Neural progenitor cell (in vitro differentiated cells): ENCODE measurements around the gene PLAGL1. TPM values are rescaled to one million over a fixed set of nuclear protein-coding genes. Genes with fewer than 3 reads are reported as not detected.

Experiments used
- DNase-seq: peaks from one replicate; pipeline ENCODE4 v3.0.0-alpha.2; 2016; ENCODE audit warnings: low spot score
- H2AFZ ChIP-seq: fragments of 200-600 bp; sonication (generic); replicated peaks from 2 replicates; pipeline ENCODE4 v1.6.1; 2016; ENCODE audit warnings: antibody characterized with exemption
- H3F3A ChIP-seq: fragments of 200-600 bp; sonication (generic); 2 replicates; pipeline ENCODE4 v1.6.1; 2016; ENCODE audit warnings: antibody characterized with exemption, low read depth
- H3K27ac ChIP-seq: fragments of 200-600 bp; sonication (generic); 2 replicates; pipeline ENCODE4 v1.5.1; 2016; ENCODE audit warnings: mild to moderate bottlenecking
- H3K27me3 ChIP-seq: fragments of 200-600 bp; sonication (generic); 2 replicates; pipeline ENCODE4 v1.6.1; 2016; ENCODE audit warnings: mild to moderate bottlenecking, moderate library complexity
- H3K36me3 ChIP-seq: fragments of 200-600 bp; sonication (generic); 2 replicates; pipeline ENCODE4 v1.5.1; 2016
- H3K4me1 ChIP-seq: fragments of 200-600 bp; sonication (generic); 2 replicates; pipeline ENCODE4 v1.6.1; 2016; ENCODE audit warnings: mixed run types
- H3K4me2 ChIP-seq: fragments of 200-600 bp; sonication (generic); 2 replicates; pipeline ENCODE4 v1.6.1; 2016
- H3K4me3 ChIP-seq: fragments of 200-600 bp; sonication (generic); 2 replicates; pipeline ENCODE4 v1.5.1; 2016
- H3K79me2 ChIP-seq: fragments of 200-600 bp; sonication (generic); 2 replicates; pipeline ENCODE4 v1.6.1; 2016; ENCODE audit warnings: low read depth
- H3K9ac ChIP-seq: fragments of 200-600 bp; sonication (generic); 2 replicates; pipeline ENCODE4 v1.6.1; 2016
- H3K9me3 ChIP-seq: fragments of 200-600 bp; sonication (generic); 2 replicates; pipeline ENCODE4 v1.5.1; 2016; ENCODE audit warnings: low read depth
- H4K20me1 ChIP-seq: fragments of 200-600 bp; sonication (generic); 2 replicates; pipeline ENCODE4 v1.6.1; 2016; ENCODE audit warnings: low read depth
- H3K27ac Mint-ChIP-seq: 3 replicates; pipeline ENCODE4 v1.8.0; 2021; ENCODE audit warnings: mixed read lengths
- H3K27me3 Mint-ChIP-seq: 2 replicates; pipeline ENCODE4 v1.8.0; 2022; ENCODE audit warnings: low read depth, mild to moderate bottlenecking, inconsistent platforms, moderate library complexity, mixed read lengths; ENCODE audit not compliant: insufficient read depth
- H3K36me3 Mint-ChIP-seq: 3 replicates; pipeline ENCODE4 v1.8.0; 2021; ENCODE audit warnings: mixed read lengths
- H3K4me1 Mint-ChIP-seq: 3 replicates; pipeline ENCODE4 v1.8.0; 2021; ENCODE audit warnings: mixed read lengths
- H3K4me3 Mint-ChIP-seq: 3 replicates; pipeline ENCODE4 v1.8.0; 2021; ENCODE audit warnings: mild to moderate bottlenecking, moderate library complexity, mixed read lengths
- H3K9me3 Mint-ChIP-seq: 3 replicates; pipeline ENCODE4 v1.8.0; 2020; ENCODE audit warnings: mixed read lengths
- EZH2 ChIP-seq: fragments of 200-600 bp; sonication (generic); IDR thresholded peaks from 2 replicates; pipeline ENCODE4 v1.6.1; 2017; ENCODE audit warnings: antibody characterized with exemption, mild to moderate bottlenecking, moderate library complexity
- EZH2phosphoT487 ChIP-seq: fragments of 200-600 bp; sonication (generic); IDR thresholded peaks from 2 replicates; pipeline ENCODE4 v1.6.1; 2017; ENCODE audit warnings: antibody characterized with exemption
- total RNA-seq: library from RNA; depleted of rRNA; stranded (reverse); fragments of >200 nt; gene quantifications from 2 replicates; pipeline ENCODE4 v1.2.3, GENCODE V29; 2015; ENCODE audit warnings: low replicate concordance
- TF ChIP-seq, protein P1 (sequence below): fragments of 200-600 bp; sonication (generic); IDR thresholded peaks from 2 replicates; pipeline ENCODE4 v1.5.1; 2017; ENCODE audit warnings: antibody characterized with exemption, mild to moderate bottlenecking

Gene PLAGL1
- total RNA-seq, 1 donor from 2014 or later = 5.6 TPM

- Histone ChIP-seq H3K4me3 (no peak overlapping the region), H3K79me2 (no peaks in the 10 kb centered on the region), H4K20me1 (no peaks in the 10 kb centered on the region), H3K27ac (no peak overlapping the region), H3K27me3 (no peaks in the 10 kb centered on the region), H3K9ac (no peak overlapping the region), H2AFZ (no peak overlapping the region), H3K4me1 (peaks cover 29% of the 10 kb centered on the region), H3K4me2 (no peak overlapping the region), H3K9me3 (no peaks in the 10 kb centered on the region), H3K36me3 (no peaks in the 10 kb centered on the region), H3F3A (peaks cover 35% of the 10 kb centered on the region)
- Mint-ChIP-seq H3K4me1 (peaks cover 18% of the 10 kb centered on the region), H3K4me3 (no peak overlapping the region), H3K27ac (no peak overlapping the region), H3K9me3 (peaks cover 33% of the 10 kb centered on the region), H3K36me3 (peaks cover 2% of the 10 kb centered on the region), H3K27me3 (peaks cover 5% of the 10 kb centered on the region)
- DNase-seq = no peak
- no peak for TF ChIP-seq EZH2phosphoT487
- no peak for TF ChIP-seq EZH2
- TF ChIP-seq, protein P1, sequence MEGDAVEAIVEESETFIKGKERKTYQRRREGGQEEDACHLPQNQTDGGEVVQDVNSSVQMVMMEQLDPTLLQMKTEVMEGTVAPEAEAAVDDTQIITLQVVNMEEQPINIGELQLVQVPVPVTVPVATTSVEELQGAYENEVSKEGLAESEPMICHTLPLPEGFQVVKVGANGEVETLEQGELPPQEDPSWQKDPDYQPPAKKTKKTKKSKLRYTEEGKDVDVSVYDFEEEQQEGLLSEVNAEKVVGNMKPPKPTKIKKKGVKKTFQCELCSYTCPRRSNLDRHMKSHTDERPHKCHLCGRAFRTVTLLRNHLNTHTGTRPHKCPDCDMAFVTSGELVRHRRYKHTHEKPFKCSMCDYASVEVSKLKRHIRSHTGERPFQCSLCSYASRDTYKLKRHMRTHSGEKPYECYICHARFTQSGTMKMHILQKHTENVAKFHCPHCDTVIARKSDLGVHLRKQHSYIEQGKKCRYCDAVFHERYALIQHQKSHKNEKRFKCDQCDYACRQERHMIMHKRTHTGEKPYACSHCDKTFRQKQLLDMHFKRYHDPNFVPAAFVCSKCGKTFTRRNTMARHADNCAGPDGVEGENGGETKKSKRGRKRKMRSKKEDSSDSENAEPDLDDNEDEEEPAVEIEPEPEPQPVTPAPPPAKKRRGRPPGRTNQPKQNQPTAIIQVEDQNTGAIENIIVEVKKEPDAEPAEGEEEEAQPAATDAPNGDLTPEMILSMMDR = no peak
Observed at GRCh38 chr6:143934867-143935266, 73.2 kb downstream of the PLAGL1 start.

DNA sequence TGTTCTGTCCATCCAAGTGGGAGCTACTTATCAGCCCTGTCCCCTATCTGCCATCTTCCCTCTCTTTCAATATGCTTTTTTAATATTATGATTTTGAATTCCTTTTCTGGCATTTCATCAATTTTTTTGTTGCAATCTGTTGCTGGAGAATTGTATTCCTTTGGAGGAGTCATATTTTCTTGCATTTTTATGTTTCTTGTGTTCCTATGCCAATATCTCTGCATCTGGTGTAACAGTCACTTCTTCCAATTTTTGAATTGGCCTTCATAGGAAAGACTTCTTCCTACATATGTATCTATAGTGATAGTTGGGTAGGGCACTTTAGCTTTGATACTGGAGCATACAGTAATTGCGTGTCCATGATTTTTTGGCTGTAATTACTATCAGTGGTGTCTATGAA is 73.7 kb downstream of the PLAGL1 start:
- H3K4me1 ChIP-seq = peaks cover 24% of the 10 kb centered on the region
- no peak overlapping the region for H3K4me3 ChIP-seq
- peaks cover 36% of the 10 kb centered on the region for H3K9me3 Mint-ChIP-seq
- H3K27ac Mint-ChIP-seq = no peak overlapping the region
- H3K36me3 ChIP-seq = no peaks in the 10 kb centered on the region
- H2AFZ ChIP-seq = no peak overlapping the region
- no peaks in the 10 kb centered on the region for H3K79me2 ChIP-seq
- H3F3A ChIP-seq = peaks cover 30% of the 10 kb centered on the region
- no peaks in the 10 kb centered on the region for H3K9me3 ChIP-seq
- no peak overlapping the region for H3K27ac ChIP-seq
- no peak for DNase-seq
- peaks cover 15% of the 10 kb centered on the region for H3K4me1 Mint-ChIP-seq
- TF ChIP-seq, protein P1 = no peak
- TF ChIP-seq EZH2 (no peak), EZH2phosphoT487 (no peak)
- H3K27me3 ChIP-seq = no peaks in the 10 kb centered on the region
- no peak overlapping the region for H3K4me3 Mint-ChIP-seq
- H3K9ac ChIP-seq = no peak overlapping the region
- peaks cover 5% of the 10 kb centered on the region for H3K27me3 Mint-ChIP-seq
- no peak overlapping the region for H3K4me2 ChIP-seq
- H4K20me1 ChIP-seq = no peaks in the 10 kb centered on the region
- peaks cover 2% of the 10 kb centered on the region for H3K36me3 Mint-ChIP-seq

GRCh38 chr6:143929975-143930374 is 78.1 kb downstream of the PLAGL1 start:
- no peaks in the 10 kb centered on the region for H3F3A ChIP-seq
- H3K79me2 ChIP-seq = no peaks in the 10 kb centered on the region
- H3K27me3 Mint-ChIP-seq = peaks cover 5% of the 10 kb centered on the region
- H3K27me3 ChIP-seq = no peaks in the 10 kb centered on the region
- no peak overlapping the region for H2AFZ ChIP-seq
- H3K9me3 Mint-ChIP-seq = peaks cover 46% of the 10 kb centered on the region
- peaks cover 2% of the 10 kb centered on the region for H3K36me3 Mint-ChIP-seq
- H3K4me3 Mint-ChIP-seq = no peak overlapping the region
- H4K20me1 ChIP-seq = no peaks in the 10 kb centered on the region
- no peaks in the 10 kb centered on the region for H3K4me1 ChIP-seq
- H3K4me1 Mint-ChIP-seq = no peaks in the 10 kb centered on the region
- TF ChIP-seq EZH2 = no peak
- no peak for TF ChIP-seq EZH2phosphoT487
- TF ChIP-seq, protein P1 = no peak
- no peak overlapping the region for H3K4me2 ChIP-seq
- no peaks in the 10 kb centered on the region for H3K9me3 ChIP-seq
- H3K36me3 ChIP-seq = no peaks in the 10 kb centered on the region
- H3K4me3 ChIP-seq = no peak overlapping the region
- no peak for DNase-seq
- no peak overlapping the region for H3K9ac ChIP-seq
- no peak overlapping the region for H3K27ac Mint-ChIP-seq
- H3K27ac ChIP-seq = no peak overlapping the region
